H1 (cell line): ENCODE measurements around the gene ZNF232. TPM values are rescaled to one million over a fixed set of nuclear protein-coding genes. Genes with fewer than 3 reads are reported as not detected.

Experiments used
- CTCF ChIA-PET: fragments of 300-600 bp; sonication (Branson Sonifier 250); formaldehyde crosslinking; loops from one replicate; lab custom pipeline; 2021; ENCODE audit not compliant: partially characterized antibody; lab: Charles Lee
- POLR2A ChIA-PET: fragments of 300-600 bp; sonication (Branson Sonifier 250); formaldehyde crosslinking; loops from one replicate; lab custom pipeline; 2021; ENCODE audit warnings: inconsistent platforms; ENCODE audit not compliant: partially characterized antibody; lab: Charles Lee
- DNase-seq, 2 experiments: peaks; one replicate each; pipeline versions ENCODE4 v3.0.0 to v3.0.0-alpha.2; 2010 to 2022; ENCODE audit warnings: low spot score in 2 of 2, low read depth in 1 of 2, mixed read lengths in 1 of 2
- FAIRE-seq: peaks from 2 replicates; lab custom pipeline; 2011; peaks lifted over from hg19 to GRCh38; lab: Jason Lieb, UNC
- H2AFZ ChIP-seq: 2 replicates; pipeline ENCODE4 v1.8.1; 2012; ENCODE audit warnings: low read length, inconsistent platforms
- H2AK5ac ChIP-seq: 2 replicates; pipeline ENCODE4 v1.6.1; 2013; ENCODE audit warnings: low read depth, low read length
- H2BK120ac ChIP-seq: replicated peaks from 2 replicates; pipeline ENCODE3; 2013; ENCODE audit warnings: low read depth, low read length, inconsistent platforms
- H2BK12ac ChIP-seq: 2 replicates; pipeline ENCODE4 v1.6.1; 2013; ENCODE audit warnings: low read depth, low read length
- H2BK15ac ChIP-seq: 2 replicates; pipeline ENCODE4 v1.6.1; 2013; ENCODE audit warnings: low read length
- H2BK20ac ChIP-seq: 2 replicates; pipeline ENCODE4 v1.6.1; 2013; ENCODE audit warnings: low read length
- H2BK5ac ChIP-seq: 2 replicates; pipeline ENCODE4 v1.6.1; 2013; ENCODE audit warnings: low read depth, low read length
- H3K14ac ChIP-seq: 2 replicates; pipeline ENCODE4 v1.6.1; 2013; ENCODE audit warnings: inconsistent platforms; ENCODE audit not compliant: insufficient read length
- H3K18ac ChIP-seq: 2 replicates; pipeline ENCODE4 v1.6.1; 2013; ENCODE audit warnings: low read length; ENCODE audit errors: extremely low read depth
- H3K23ac ChIP-seq: 2 replicates; pipeline ENCODE4 v1.6.1; 2013; ENCODE audit warnings: inconsistent platforms; ENCODE audit not compliant: insufficient read length
- H3K23me2 ChIP-seq: 2 replicates; pipeline ENCODE4 v1.6.1; 2013; ENCODE audit warnings: low read depth, low read length
- H3K27ac ChIP-seq: 2 replicates; pipeline ENCODE4 v1.6.1; 2011; ENCODE audit warnings: low read depth, low read length, inconsistent platforms
- H3K27me3 ChIP-seq, 4 experiments: replicated peaks in 1 of 4; 1 replicate in 1 of 4; 2 replicates in 3 of 4; pipeline versions ENCODE4 v1.6.1 to v1.8.1; 2011 to 2013; ENCODE audit warnings: low read length in 3 of 4, mild to moderate bottlenecking in 3 of 4, inconsistent platforms in 2 of 4, mixed read lengths in 2 of 4, moderate library complexity in 1 of 4; ENCODE audit not compliant: control insufficient read depth in 3 of 4, insufficient read depth in 3 of 4; ENCODE audit errors: extremely low read depth in 1 of 4
- H3K36me3 ChIP-seq, 4 experiments: 2 replicates each; pipeline versions ENCODE4 v1.6.1 to v1.8.1; 2011 to 2013; ENCODE audit warnings: mild to moderate bottlenecking in 4 of 4, low read length in 3 of 4, moderate library complexity in 2 of 4, control low read depth in 1 of 4, inconsistent platforms in 1 of 4; ENCODE audit not compliant: insufficient read depth in 4 of 4, control insufficient read depth in 2 of 4
- H3K4ac ChIP-seq: replicated peaks from 2 replicates; pipeline ENCODE3; 2013; ENCODE audit warnings: low read length, low read depth, mixed read lengths, inconsistent platforms; ENCODE audit not compliant: insufficient read length
- H3K4me1 ChIP-seq, 4 experiments: replicated peaks in 1 of 4; 1 replicate in 1 of 4; 2 replicates in 3 of 4; pipeline versions ENCODE4 v1.6.1 to v1.8.1; 2011 to 2013; ENCODE audit warnings: low read length in 3 of 4, inconsistent platforms in 2 of 4, mixed read lengths in 1 of 4; ENCODE audit not compliant: insufficient read depth in 4 of 4, control insufficient read depth in 3 of 4
- H3K4me2 ChIP-seq, 2 experiments: 2 replicates each; pipeline versions ENCODE4 v1.6.1 to v1.8.1; 2011 to 2013; ENCODE audit warnings: low read depth in 2 of 2, low read length in 2 of 2, control low read depth in 1 of 2, inconsistent platforms in 1 of 2, mild to moderate bottlenecking in 1 of 2; ENCODE audit not compliant: insufficient read depth in 1 of 2
- H3K4me3 ChIP-seq, 4 experiments: fragments of 200-600, 300-600 bp in 1 of 4; sonication (generic), shearing (Covaris generic), sonication (Bioruptor Twin) in 1 of 4; 2 replicates each; pipeline versions ENCODE4 v1.5.1 to v1.8.1; 2011 to 2016; ENCODE audit warnings: low read length in 4 of 4, low read depth in 3 of 4, control low read depth in 2 of 4, inconsistent platforms in 2 of 4, mild to moderate bottlenecking in 2 of 4, mixed read lengths in 1 of 4, moderate library complexity in 1 of 4; ENCODE audit not compliant: insufficient read depth in 2 of 4; ENCODE audit errors: extremely low read depth in 1 of 4
- H3K56ac ChIP-seq: replicated peaks from 2 replicates; pipeline ENCODE3; 2013; ENCODE audit warnings: low read depth, mild to moderate bottlenecking, mixed read lengths, low read length, inconsistent platforms; ENCODE audit not compliant: insufficient read length
- H3K79me1 ChIP-seq: 2 replicates; pipeline ENCODE4 v1.6.1; 2013; ENCODE audit warnings: low read depth, low read length, control low read depth
- H3K79me2 ChIP-seq, 2 experiments: 2 replicates each; pipeline versions ENCODE4 v1.6.1 to v1.8.1; 2012 to 2013; ENCODE audit warnings: low read length in 2 of 2, mild to moderate bottlenecking in 2 of 2, inconsistent platforms in 1 of 2; ENCODE audit not compliant: insufficient read depth in 2 of 2, control insufficient read depth in 1 of 2
- H3K9ac ChIP-seq, 4 experiments: replicated peaks in 1 of 4; 1 replicate in 1 of 4; 2 replicates in 3 of 4; pipeline versions ENCODE4 v1.6.1 to v1.8.1; 2011 to 2013; ENCODE audit warnings: low read depth in 3 of 4, low read length in 3 of 4, control low read depth in 2 of 4, mild to moderate bottlenecking in 2 of 4, moderate library complexity in 2 of 4, inconsistent platforms in 1 of 4; ENCODE audit errors: extremely low read depth in 1 of 4
- H3K9me3 ChIP-seq, 2 experiments: 2 replicates each; pipeline versions ENCODE4 v1.6.1 to v1.8.1; 2012 to 2013; ENCODE audit warnings: mild to moderate bottlenecking in 2 of 2, moderate library complexity in 2 of 2, control low read depth in 1 of 2, inconsistent platforms in 1 of 2, low read depth in 1 of 2, low read length in 1 of 2, mixed read lengths in 1 of 2; ENCODE audit not compliant: insufficient read depth in 2 of 2
- H4K20me1 ChIP-seq, 2 experiments: replicated peaks in 1 of 2; 2 replicates each; pipeline versions ENCODE3 to v1.8.1; 2011 to 2013; ENCODE audit warnings: inconsistent platforms in 2 of 2, low read length in 2 of 2, mild to moderate bottlenecking in 1 of 2; ENCODE audit not compliant: insufficient read depth in 2 of 2, control insufficient read depth in 1 of 2
- H4K5ac ChIP-seq: 2 replicates; pipeline ENCODE4 v1.6.1; 2013; ENCODE audit warnings: low read length, low read depth, mixed read lengths, inconsistent platforms; ENCODE audit not compliant: insufficient read length
- H4K8ac ChIP-seq: 2 replicates; pipeline ENCODE4 v1.8.0; 2013; ENCODE audit warnings: mild to moderate bottlenecking, moderate library complexity, low read length, inconsistent platforms; ENCODE audit not compliant: insufficient read depth; ENCODE audit errors: extremely low read depth
- H4K91ac ChIP-seq: replicated peaks from 2 replicates; pipeline ENCODE3; 2013; ENCODE audit warnings: low read length, mixed read lengths, inconsistent platforms; ENCODE audit not compliant: insufficient read length
- CBX8 ChIP-seq: fragments of 300-800, 300-1000 bp; sonication (generic); IDR thresholded peaks from 2 replicates; pipeline ENCODE4 v1.7.1; 2016; ENCODE audit warnings: low read depth, low read length, borderline replicate concordance
- CTCF ChIP-seq, 3 experiments: IDR thresholded peaks; 1 replicate in 2 of 3; 2 replicates in 1 of 3; pipeline versions ENCODE4 v1.5.1 to v1.6.1; 2011; ENCODE audit warnings: low read length in 3 of 3, mild to moderate bottlenecking in 3 of 3, inconsistent platforms in 2 of 3, low read depth in 1 of 3, moderate library complexity in 1 of 3; ENCODE audit not compliant: insufficient read depth in 1 of 3; ENCODE audit errors: control extremely low read depth in 1 of 3
- EZH2 ChIP-seq: fragments of 200-600 bp; sonication (generic); IDR thresholded peaks from 2 replicates; pipeline ENCODE4 v1.7.1; 2012; ENCODE audit warnings: low read depth, mild to moderate bottlenecking, moderate library complexity, low read length, inconsistent platforms; ENCODE audit not compliant: severe bottlenecking
- FOSL1 ChIP-seq: IDR thresholded peaks from 2 replicates; pipeline ENCODE4 v1.6.1; 2011; ENCODE audit warnings: mild to moderate bottlenecking, low read depth, low read length, moderate library complexity; ENCODE audit not compliant: insufficient read depth
- GABPA ChIP-seq: IDR thresholded peaks from 2 replicates; pipeline ENCODE4 v1.6.1; 2011; ENCODE audit warnings: mild to moderate bottlenecking, low read length, moderate library complexity, borderline replicate concordance; ENCODE audit not compliant: insufficient read depth
- JUN ChIP-seq: IDR thresholded peaks from 2 replicates; pipeline ENCODE4 v1.6.1; 2011; ENCODE audit warnings: low read depth, mild to moderate bottlenecking, improper control_type of control experiment, low read length
- RAD21 ChIP-seq, 2 experiments: IDR thresholded peaks in 1 of 2; conservative IDR thresholded peaks in 1 of 2; 2 replicates each; pipeline ENCODE4 v1.6.1; 2011; ENCODE audit warnings: low read depth in 2 of 2, low read length in 2 of 2, improper control_type of control experiment in 1 of 2, inconsistent platforms in 1 of 2, mild to moderate bottlenecking in 1 of 2, moderate library complexity in 1 of 2
- RFX5 ChIP-seq: IDR thresholded peaks from 2 replicates; pipeline ENCODE4 v1.6.1; 2011; ENCODE audit warnings: low read depth, low read length, improper control_type of control experiment, borderline replicate concordance
- RNF2 ChIP-seq: fragments of 200-900, 300-1000 bp; sonication (generic); IDR thresholded peaks from 2 replicates; pipeline ENCODE4 v1.7.1; 2016; ENCODE audit warnings: borderline replicate concordance, low read depth, mild to moderate bottlenecking, antibody characterized with exemption, low read length; ENCODE audit not compliant: poor library complexity, severe bottlenecking; ENCODE audit errors: missing control alignments
- WGBS, 2 experiments: shearing (Covaris generic) in 1 of 2; methylation state at CpG; one replicate each; pipeline versions ENCODE4 v1.1.6 to v1.1.7; 2013 to 2015; ENCODE audit warnings: low lambda C conversion rate in 2 of 2, mixed read lengths in 2 of 2, inconsistent platforms in 1 of 2, low coverage in 1 of 2, missing lambda C conversion rate in 1 of 2; ENCODE audit not compliant: insufficient replicate concordance in 2 of 2, insufficient coverage in 1 of 2, insufficient read length in 1 of 2; ENCODE audit errors: extremely low coverage in 1 of 2, missing lambda C conversion rate in 1 of 2; 5-methylcytosine and 5-hydroxymethylcytosine counted together
- polyA plus RNA-seq, 7 experiments: library from polyadenylated mRNA; depleted of rRNA in 3 of 7; stranded (reverse) in 5 of 7; unstranded in 2 of 7; fragments of >200 nt in 5 of 7; fragments of 200-250 nt in 2 of 7; gene quantifications; 1 replicate in 5 of 7; 2 replicates in 1 of 7; 4 replicates in 1 of 7; pipeline versions ENCODE4 v1.2.1 to v1.2.3, GENCODE V29; 2011 to 2013; ENCODE audit warnings: missing spikeins in 2 of 7, mixed read lengths in 2 of 7
- total RNA-seq: library from RNA; stranded (reverse); fragmentation: NEBNext Ultra II Directional; extraction: Animal tissue kit (Norgen Biotek cat#: 25700); gene quantifications from 2 replicates; pipeline ENCODE4 v1.2.1, GENCODE V29; 2021

ZNF232 gene
- total and polyA plus RNA-seq, 2 of the 8 experiments (the other 6 are each of a cell fraction or from before 2014, with no cell fraction given): 11.1 to 41.0 TPM

GRCh38 chr17:5128905-5129535 is 17.3 kb upstream of the ZNF232 start:
- Histone ChIP-seq H4K5ac (no peak overlapping the region), H2BK120ac (no peak overlapping the region), H2AFZ (no peak overlapping the region), H2BK12ac (no peak overlapping the region), H3K56ac (no peak overlapping the region), H3K9ac (no peak overlapping the region), H3K79me1 (no peaks in the 10 kb centered on the region), H3K23ac (no peak overlapping the region), H4K20me1 (no peaks in the 10 kb centered on the region), H3K36me3 (no peaks in the 10 kb centered on the region), H3K4me3 (no peak overlapping the region), H3K14ac (no peak overlapping the region), H2BK15ac (no peak overlapping the region), H3K18ac (no peak overlapping the region), H2AK5ac (no peak overlapping the region), H3K27ac (no peak overlapping the region), H3K9me3 (no peaks in the 10 kb centered on the region; a peak in 1 of 4 replicates), H3K4me2 (no peak overlapping the region), H2BK5ac (no peak overlapping the region), H2BK20ac (no peak overlapping the region), H4K8ac (no peak overlapping the region), H3K4ac (no peak overlapping the region), H4K91ac (no peak overlapping the region), H3K27me3 (peaks cover 0 to 3% (median 0%) of the 10 kb centered on the region in 4 experiments; a peak in 1 of 7 replicates), H3K23me2 (no peaks in the 10 kb centered on the region), H3K79me2 (no peaks in the 10 kb centered on the region), H3K4me1 (no peaks in the 10 kb centered on the region)
- POLR2A ChIA-PET: interaction anchor here (1.6 kb wide), 1 partner anchor 17 kb away, joined by 5 read pairs; the partner anchor contains the start of gene ZNF232
- FAIRE-seq (no peak), DNase-seq (peak in 1 of 2 experiments; percentile 26)
- 84% methylated on average over 11 of the region's 11 CpGs; no CpG with 5 or more reads in 1 of the 2 experiments for WGBS, 2 experiments
- CTCF ChIA-PET: no interaction called here
- TF ChIP-seq JUN: no peak
- no peak for TF ChIP-seq EZH2
- no peak for TF ChIP-seq CTCF (IDR thresholded peaks at IDR 0.05; ENCODE audit: control extremely low read depth in 1 of 3, insufficient read depth in 1 of 3, low read depth in 1 of 3, low read length in 3 of 3)
- no peak for TF ChIP-seq FOSL1
- no peak for TF ChIP-seq RNF2
- TF ChIP-seq RFX5: no peak
- no peak for TF ChIP-seq CBX8
- no peak for TF ChIP-seq GABPA
- no peak for TF ChIP-seq RAD21 (IDR thresholded peaks at IDR 0.05 in 1 of 2, conservative IDR thresholded peaks at IDR 0.05 in 1 of 2; ENCODE audit: low read depth in 2 of 2, low read length in 2 of 2)
